H1 (cell line): ENCODE data around the gene DCX. TPM values are rescaled to one million over a fixed set of nuclear protein-coding genes. Genes with fewer than 3 reads are reported as not detected.

Experiments used
- CTCF ChIA-PET: fragments of 300-600 bp; sonication (Branson Sonifier 250); formaldehyde crosslinking; loops from one replicate; lab custom pipeline; 2021; ENCODE audit not compliant: partially characterized antibody; lab: Charles Lee
- POLR2A ChIA-PET: fragments of 300-600 bp; sonication (Branson Sonifier 250); formaldehyde crosslinking; loops from one replicate; lab custom pipeline; 2021; ENCODE audit warnings: inconsistent platforms; ENCODE audit not compliant: partially characterized antibody; lab: Charles Lee
- DNase-seq, 2 experiments: peaks; one replicate each; pipeline versions ENCODE4 v3.0.0 to v3.0.0-alpha.2; 2010 to 2022; ENCODE audit warnings: low spot score in 2 of 2, low read depth in 1 of 2, mixed read lengths in 1 of 2
- FAIRE-seq: peaks from 2 replicates; lab custom pipeline; 2011; peaks lifted over from hg19 to GRCh38; lab: Jason Lieb, UNC
- H2AFZ ChIP-seq: 2 replicates; pipeline ENCODE4 v1.8.1; 2012; ENCODE audit warnings: low read length, inconsistent platforms
- H2AK5ac ChIP-seq: 2 replicates; pipeline ENCODE4 v1.6.1; 2013; ENCODE audit warnings: low read depth, low read length
- H2BK120ac ChIP-seq: replicated peaks from 2 replicates; pipeline ENCODE3; 2013; ENCODE audit warnings: low read depth, low read length, inconsistent platforms
- H2BK12ac ChIP-seq: 2 replicates; pipeline ENCODE4 v1.6.1; 2013; ENCODE audit warnings: low read depth, low read length
- H2BK15ac ChIP-seq: 2 replicates; pipeline ENCODE4 v1.6.1; 2013; ENCODE audit warnings: low read length
- H2BK20ac ChIP-seq: 2 replicates; pipeline ENCODE4 v1.6.1; 2013; ENCODE audit warnings: low read length
- H2BK5ac ChIP-seq: 2 replicates; pipeline ENCODE4 v1.6.1; 2013; ENCODE audit warnings: low read depth, low read length
- H3K14ac ChIP-seq: 2 replicates; pipeline ENCODE4 v1.6.1; 2013; ENCODE audit warnings: inconsistent platforms; ENCODE audit not compliant: insufficient read length
- H3K18ac ChIP-seq: 2 replicates; pipeline ENCODE4 v1.6.1; 2013; ENCODE audit warnings: low read length; ENCODE audit errors: extremely low read depth
- H3K23ac ChIP-seq: 2 replicates; pipeline ENCODE4 v1.6.1; 2013; ENCODE audit warnings: inconsistent platforms; ENCODE audit not compliant: insufficient read length
- H3K23me2 ChIP-seq: 2 replicates; pipeline ENCODE4 v1.6.1; 2013; ENCODE audit warnings: low read depth, low read length
- H3K27ac ChIP-seq: 2 replicates; pipeline ENCODE4 v1.6.1; 2011; ENCODE audit warnings: low read depth, low read length, inconsistent platforms
- H3K27me3 ChIP-seq, 4 experiments: replicated peaks in 1 of 4; 1 replicate in 1 of 4; 2 replicates in 3 of 4; pipeline versions ENCODE4 v1.6.1 to v1.8.1; 2011 to 2013; ENCODE audit warnings: low read length in 3 of 4, mild to moderate bottlenecking in 3 of 4, inconsistent platforms in 2 of 4, mixed read lengths in 2 of 4, moderate library complexity in 1 of 4; ENCODE audit not compliant: control insufficient read depth in 3 of 4, insufficient read depth in 3 of 4; ENCODE audit errors: extremely low read depth in 1 of 4
- H3K36me3 ChIP-seq, 4 experiments: 2 replicates each; pipeline versions ENCODE4 v1.6.1 to v1.8.1; 2011 to 2013; ENCODE audit warnings: mild to moderate bottlenecking in 4 of 4, low read length in 3 of 4, moderate library complexity in 2 of 4, control low read depth in 1 of 4, inconsistent platforms in 1 of 4; ENCODE audit not compliant: insufficient read depth in 4 of 4, control insufficient read depth in 2 of 4
- H3K4ac ChIP-seq: replicated peaks from 2 replicates; pipeline ENCODE3; 2013; ENCODE audit warnings: low read length, low read depth, mixed read lengths, inconsistent platforms; ENCODE audit not compliant: insufficient read length
- H3K4me1 ChIP-seq, 4 experiments: replicated peaks in 1 of 4; 1 replicate in 1 of 4; 2 replicates in 3 of 4; pipeline versions ENCODE4 v1.6.1 to v1.8.1; 2011 to 2013; ENCODE audit warnings: low read length in 3 of 4, inconsistent platforms in 2 of 4, mixed read lengths in 1 of 4; ENCODE audit not compliant: insufficient read depth in 4 of 4, control insufficient read depth in 3 of 4
- H3K4me2 ChIP-seq, 2 experiments: 2 replicates each; pipeline versions ENCODE4 v1.6.1 to v1.8.1; 2011 to 2013; ENCODE audit warnings: low read depth in 2 of 2, low read length in 2 of 2, control low read depth in 1 of 2, inconsistent platforms in 1 of 2, mild to moderate bottlenecking in 1 of 2; ENCODE audit not compliant: insufficient read depth in 1 of 2
- H3K4me3 ChIP-seq, 4 experiments: fragments of 200-600, 300-600 bp in 1 of 4; sonication (generic), shearing (Covaris generic), sonication (Bioruptor Twin) in 1 of 4; 2 replicates each; pipeline versions ENCODE4 v1.5.1 to v1.8.1; 2011 to 2016; ENCODE audit warnings: low read length in 4 of 4, low read depth in 3 of 4, control low read depth in 2 of 4, inconsistent platforms in 2 of 4, mild to moderate bottlenecking in 2 of 4, mixed read lengths in 1 of 4, moderate library complexity in 1 of 4; ENCODE audit not compliant: insufficient read depth in 2 of 4; ENCODE audit errors: extremely low read depth in 1 of 4
- H3K56ac ChIP-seq: replicated peaks from 2 replicates; pipeline ENCODE3; 2013; ENCODE audit warnings: low read depth, mild to moderate bottlenecking, mixed read lengths, low read length, inconsistent platforms; ENCODE audit not compliant: insufficient read length
- H3K79me1 ChIP-seq: 2 replicates; pipeline ENCODE4 v1.6.1; 2013; ENCODE audit warnings: low read depth, low read length, control low read depth
- H3K79me2 ChIP-seq, 2 experiments: 2 replicates each; pipeline versions ENCODE4 v1.6.1 to v1.8.1; 2012 to 2013; ENCODE audit warnings: low read length in 2 of 2, mild to moderate bottlenecking in 2 of 2, inconsistent platforms in 1 of 2; ENCODE audit not compliant: insufficient read depth in 2 of 2, control insufficient read depth in 1 of 2
- H3K9ac ChIP-seq, 4 experiments: replicated peaks in 1 of 4; 1 replicate in 1 of 4; 2 replicates in 3 of 4; pipeline versions ENCODE4 v1.6.1 to v1.8.1; 2011 to 2013; ENCODE audit warnings: low read depth in 3 of 4, low read length in 3 of 4, control low read depth in 2 of 4, mild to moderate bottlenecking in 2 of 4, moderate library complexity in 2 of 4, inconsistent platforms in 1 of 4; ENCODE audit errors: extremely low read depth in 1 of 4
- H3K9me3 ChIP-seq, 2 experiments: 2 replicates each; pipeline versions ENCODE4 v1.6.1 to v1.8.1; 2012 to 2013; ENCODE audit warnings: mild to moderate bottlenecking in 2 of 2, moderate library complexity in 2 of 2, control low read depth in 1 of 2, inconsistent platforms in 1 of 2, low read depth in 1 of 2, low read length in 1 of 2, mixed read lengths in 1 of 2; ENCODE audit not compliant: insufficient read depth in 2 of 2
- H4K20me1 ChIP-seq, 2 experiments: replicated peaks in 1 of 2; 2 replicates each; pipeline versions ENCODE3 to v1.8.1; 2011 to 2013; ENCODE audit warnings: inconsistent platforms in 2 of 2, low read length in 2 of 2, mild to moderate bottlenecking in 1 of 2; ENCODE audit not compliant: insufficient read depth in 2 of 2, control insufficient read depth in 1 of 2
- H4K5ac ChIP-seq: 2 replicates; pipeline ENCODE4 v1.6.1; 2013; ENCODE audit warnings: low read length, low read depth, mixed read lengths, inconsistent platforms; ENCODE audit not compliant: insufficient read length
- H4K8ac ChIP-seq: 2 replicates; pipeline ENCODE4 v1.8.0; 2013; ENCODE audit warnings: mild to moderate bottlenecking, moderate library complexity, low read length, inconsistent platforms; ENCODE audit not compliant: insufficient read depth; ENCODE audit errors: extremely low read depth
- H4K91ac ChIP-seq: replicated peaks from 2 replicates; pipeline ENCODE3; 2013; ENCODE audit warnings: low read length, mixed read lengths, inconsistent platforms; ENCODE audit not compliant: insufficient read length
- BCL11A ChIP-seq, 2 experiments: IDR thresholded peaks; one replicate each; pipeline ENCODE4 v1.6.1; 2011; ENCODE audit warnings: low read depth in 2 of 2, low read length in 2 of 2, mild to moderate bottlenecking in 2 of 2
- JUN ChIP-seq: IDR thresholded peaks from 2 replicates; pipeline ENCODE4 v1.6.1; 2011; ENCODE audit warnings: low read depth, mild to moderate bottlenecking, improper control_type of control experiment, low read length
- KDM4A ChIP-seq: IDR thresholded peaks from one replicate; pipeline ENCODE4 v1.7.1; 2012; ENCODE audit warnings: low read depth, mild to moderate bottlenecking, moderate library complexity, low read length, inconsistent platforms; ENCODE audit not compliant: severe bottlenecking
- RNF2 ChIP-seq: fragments of 200-900, 300-1000 bp; sonication (generic); IDR thresholded peaks from 2 replicates; pipeline ENCODE4 v1.7.1; 2016; ENCODE audit warnings: borderline replicate concordance, low read depth, mild to moderate bottlenecking, antibody characterized with exemption, low read length; ENCODE audit not compliant: poor library complexity, severe bottlenecking; ENCODE audit errors: missing control alignments
- SIN3A ChIP-seq, 2 experiments: IDR thresholded peaks in 1 of 2; conservative IDR thresholded peaks in 1 of 2; 2 replicates each; pipeline ENCODE4 v1.6.1; 2011 to 2012; ENCODE audit warnings: low read length in 2 of 2, improper control_type of control experiment in 1 of 2, low read depth in 1 of 2, mild to moderate bottlenecking in 1 of 2
- SUZ12 ChIP-seq: fragments of 200-600 bp; sonication (generic); IDR thresholded peaks from 2 replicates; pipeline ENCODE4 v1.6.1; 2012; ENCODE audit warnings: mild to moderate bottlenecking, inconsistent platforms, low read length, moderate library complexity, mixed read lengths
- WGBS, 2 experiments: shearing (Covaris generic) in 1 of 2; methylation state at CpG; one replicate each; pipeline versions ENCODE4 v1.1.6 to v1.1.7; 2013 to 2015; ENCODE audit warnings: low lambda C conversion rate in 2 of 2, mixed read lengths in 2 of 2, inconsistent platforms in 1 of 2, low coverage in 1 of 2, missing lambda C conversion rate in 1 of 2; ENCODE audit not compliant: insufficient replicate concordance in 2 of 2, insufficient coverage in 1 of 2, insufficient read length in 1 of 2; ENCODE audit errors: extremely low coverage in 1 of 2, missing lambda C conversion rate in 1 of 2; 5-methylcytosine and 5-hydroxymethylcytosine counted together
- polyA plus RNA-seq, 7 experiments: library from polyadenylated mRNA; depleted of rRNA in 3 of 7; stranded (reverse) in 5 of 7; unstranded in 2 of 7; fragments of >200 nt in 5 of 7; fragments of 200-250 nt in 2 of 7; gene quantifications; 1 replicate in 5 of 7; 2 replicates in 1 of 7; 4 replicates in 1 of 7; pipeline versions ENCODE4 v1.2.1 to v1.2.3, GENCODE V29; 2011 to 2013; ENCODE audit warnings: missing spikeins in 2 of 7, mixed read lengths in 2 of 7
- total RNA-seq: library from RNA; stranded (reverse); fragmentation: NEBNext Ultra II Directional; extraction: Animal tissue kit (Norgen Biotek cat#: 25700); gene quantifications from 2 replicates; pipeline ENCODE4 v1.2.1, GENCODE V29; 2021

The DCX gene
- total and polyA plus RNA-seq, 2 of the 8 experiments (the other 6 are each of a cell fraction or from before 2014, with no cell fraction given): 1.3 to 3.3 TPM

DNA sequence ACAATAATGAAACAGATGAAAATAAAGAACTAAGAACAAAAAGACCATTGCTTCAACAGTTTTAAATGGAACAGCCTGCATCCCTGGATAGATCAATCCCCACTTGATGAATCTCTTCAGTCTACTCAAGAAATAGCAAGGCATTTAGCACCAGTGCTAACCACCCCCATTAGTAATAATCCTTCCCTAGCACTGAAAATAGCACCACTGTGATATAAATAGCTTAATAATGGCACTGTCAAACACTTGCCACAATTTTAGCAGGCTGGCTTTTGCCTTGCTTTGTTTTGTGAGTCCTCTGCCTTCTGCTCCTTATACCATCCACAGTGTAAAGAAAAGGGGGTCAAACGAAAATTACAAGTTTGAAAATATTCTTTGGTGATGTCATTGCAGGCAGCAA, 17.4 kb downstream of the DCX start:
- no peaks in the 10 kb centered on the region for H3K27me3 ChIP-seq
- no peak overlapping the region for H3K4me2 ChIP-seq
- CTCF ChIA-PET: no interaction called here

More for the DNA sequence above, 17.4 kb downstream of the DCX start:
- Histone ChIP-seq H2AK5ac (no peak overlapping the region), H3K79me1 (no peaks in the 10 kb centered on the region), H3K79me2 (no peaks in the 10 kb centered on the region), H3K14ac (no peak overlapping the region), H3K4me3 (no peak overlapping the region), H3K9me3 (no peaks in the 10 kb centered on the region), H2AFZ (no peak overlapping the region), H3K23me2 (no peaks in the 10 kb centered on the region), H3K56ac (no peak overlapping the region), H3K4ac (no peak overlapping the region), H4K91ac (no peak overlapping the region), H2BK12ac (no peak overlapping the region), H4K20me1 (no peaks in the 10 kb centered on the region), H3K18ac (no peak overlapping the region), H4K5ac (no peak overlapping the region), H3K9ac (no peak overlapping the region), H3K36me3 (no peaks in the 10 kb centered on the region), H2BK120ac (no peak overlapping the region), H2BK20ac (no peak overlapping the region), H2BK5ac (no peak overlapping the region), H3K4me1 (no peaks in the 10 kb centered on the region), H3K27ac (no peak overlapping the region), H4K8ac (no peak overlapping the region), H3K23ac (no peak overlapping the region), H2BK15ac (no peak overlapping the region)
- no peak for DNase-seq
- no peak for FAIRE-seq
- POLR2A ChIA-PET: no interaction called here
- WGBS, 2 experiments: 40% methylated on average over 1 of the region's 1 CpG; no CpG with 5 or more reads in 1 of the 2 experiments
- TF ChIP-seq BCL11A (IDR thresholded peaks at IDR 0.05; ENCODE audit: low read depth in 2 of 2, low read length in 2 of 2) (no peak), JUN (no peak), SIN3A (conservative IDR thresholded peaks at IDR 0.05 in 1 of 2, IDR thresholded peaks at IDR 0.05 in 1 of 2; ENCODE audit: low read depth in 1 of 2, low read length in 2 of 2) (no peak), RNF2 (no peak), SUZ12 (no peak), KDM4A (no peak)
